Choroid plexus epithelial cell (primary cell): ENCODE data around the gene PPM1D.
"Not testable (repeated sequence)": the region's sequence is repeated elsewhere in the genome, so short reads cannot be mapped to it uniquely, and the experiment has no call there.

Source experiments
- DNase-seq: peaks from one replicate; pipeline ENCODE4 v3.0.0-alpha.2; 2010; ENCODE audit warnings: low read depth
- H3K4me3 ChIP-seq: 2 replicates; pipeline ENCODE4 v1.5.1; 2011; ENCODE audit warnings: low read depth, mild to moderate bottlenecking, control low read depth, low read length, moderate library complexity
- TF ChIP-seq, protein P1 (sequence below): conservative IDR thresholded peaks from 2 replicates; pipeline ENCODE4 v1.5.1; 2011; ENCODE audit warnings: low read depth, mild to moderate bottlenecking, control low read depth, inconsistent platforms, low read length, moderate library complexity

The PPM1D gene

GRCh38 chr17:60579551-60579950 is 20.4 kb upstream of the PPM1D start:
- no peak overlapping the region for H3K4me3 ChIP-seq
- TF ChIP-seq, protein P1, sequence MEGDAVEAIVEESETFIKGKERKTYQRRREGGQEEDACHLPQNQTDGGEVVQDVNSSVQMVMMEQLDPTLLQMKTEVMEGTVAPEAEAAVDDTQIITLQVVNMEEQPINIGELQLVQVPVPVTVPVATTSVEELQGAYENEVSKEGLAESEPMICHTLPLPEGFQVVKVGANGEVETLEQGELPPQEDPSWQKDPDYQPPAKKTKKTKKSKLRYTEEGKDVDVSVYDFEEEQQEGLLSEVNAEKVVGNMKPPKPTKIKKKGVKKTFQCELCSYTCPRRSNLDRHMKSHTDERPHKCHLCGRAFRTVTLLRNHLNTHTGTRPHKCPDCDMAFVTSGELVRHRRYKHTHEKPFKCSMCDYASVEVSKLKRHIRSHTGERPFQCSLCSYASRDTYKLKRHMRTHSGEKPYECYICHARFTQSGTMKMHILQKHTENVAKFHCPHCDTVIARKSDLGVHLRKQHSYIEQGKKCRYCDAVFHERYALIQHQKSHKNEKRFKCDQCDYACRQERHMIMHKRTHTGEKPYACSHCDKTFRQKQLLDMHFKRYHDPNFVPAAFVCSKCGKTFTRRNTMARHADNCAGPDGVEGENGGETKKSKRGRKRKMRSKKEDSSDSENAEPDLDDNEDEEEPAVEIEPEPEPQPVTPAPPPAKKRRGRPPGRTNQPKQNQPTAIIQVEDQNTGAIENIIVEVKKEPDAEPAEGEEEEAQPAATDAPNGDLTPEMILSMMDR, result no peak
- no peak for DNase-seq

- no peak overlapping the region for H3K4me3 ChIP-seq
- TF ChIP-seq, protein P1, result no peak
- no peak for DNase-seq
Measured at GRCh38 chr17:60583008-60583407, 17.0 kb upstream of the PPM1D start.

- TF ChIP-seq, protein P1, result no peak
- DNase-seq, result no peak
- H3K4me3 ChIP-seq, result no peak overlapping the region
Measured at GRCh38 chr17:60585887-60586286, 14.1 kb upstream of the PPM1D start.

- TF ChIP-seq, protein P1, result no peak
- DNase-seq, result peak; percentile 15
Measured at GRCh38 chr17:60586288-60586974, 13.6 kb upstream of the PPM1D start.

DNA sequence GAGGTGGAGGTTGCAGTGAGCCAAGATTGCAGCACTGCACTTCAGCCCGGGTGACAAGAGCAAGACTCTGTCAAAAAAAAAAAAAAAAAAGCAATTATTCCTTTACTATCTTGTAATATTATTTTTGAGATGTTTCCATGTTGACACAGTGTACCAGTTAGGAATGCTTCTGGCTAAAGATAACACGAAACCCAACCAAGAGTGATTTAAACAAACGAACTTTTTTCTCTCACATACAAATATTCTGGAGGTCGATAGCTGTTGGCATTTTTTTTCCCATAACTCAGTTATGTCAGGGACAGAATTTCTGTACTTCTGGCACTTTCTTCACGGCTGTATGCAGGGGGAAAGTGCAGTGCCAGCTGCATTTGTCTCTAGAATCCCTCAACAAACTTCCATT is 9.9 kb upstream of the PPM1D start:
- DNase-seq, result no peak
- no peak overlapping the region for H3K4me3 ChIP-seq
- TF ChIP-seq, protein P1, result no peak

More at GRCh38 chr17:60586288-60586974, 13.6 kb upstream of the PPM1D start:
- H3K4me3 ChIP-seq, result no peak overlapping the region

- TF ChIP-seq, protein P1, result no peak
- no peak overlapping the region for H3K4me3 ChIP-seq
- DNase-seq, result no peak
Measured at GRCh38 chr17:60592750-60593149, 7.2 kb upstream of the PPM1D start.

- DNase-seq, result peak; percentile 23
- H3K4me3 ChIP-seq, result not testable (repeated sequence)
Measured at GRCh38 chr17:60593441-60594036, 6.5 kb upstream of the PPM1D start.

- not testable (repeated sequence) for DNase-seq, H3K4me3 ChIP-seq
Measured at GRCh38 chr17:60594170-60594569, 5.8 kb upstream of the PPM1D start.
